Ramos (cell line): ENCODE data around the gene CENPVL3.
"Not testable (repeated sequence)": the region's sequence is repeated elsewhere in the genome, so short reads cannot be mapped to it uniquely, and the experiment has no call there.

Experiments used
- in situ Hi-C: fragments of 300-500 bp; cut with MboI; formaldehyde crosslinking; loops from one replicate; pipeline ENCODE4 v1.14.3; 2022; ENCODE audit warnings: low sequenced_read_pairs; ENCODE audit not compliant: unreplicated experiment

Gene CENPVL3

GRCh38 chrX:51618241-51619155 is at the start of gene CENPVL3:
Gene CENPVL3, minus strand, starts transcription at chrX:51618912. Its CDS starts 39 bp downstream, at chrX:51618873.
- in situ Hi-C loops: not testable (repeated sequence)

GRCh38 chrX:51665981-51666380 is 47.3 kb upstream of the CENPVL3 start:
- in situ Hi-C loops: no loop called here

- in situ Hi-C loops: loop anchor here (25.0 kb wide), 1 partner anchor 219 kb away; no protein-coding TSS in a partner anchor
Measured at GRCh38 chrX:51643377-51643776, 24.7 kb upstream of the CENPVL3 start.

GRCh38 chrX:51641421-51642021 is 22.8 kb upstream of the CENPVL3 start:
- in situ Hi-C loops: loop anchor here (25.0 kb wide), 1 partner anchor 221 kb away; no protein-coding TSS in a partner anchor

- in situ Hi-C loops: loop anchor here (25.0 kb wide), 1 partner anchor 226 kb away; no protein-coding TSS in a partner anchor
Measured at GRCh38 chrX:51636511-51636910, 17.8 kb upstream of the CENPVL3 start.

- in situ Hi-C loops: no loop called here
Measured at GRCh38 chrX:51614353-51615012, 4.2 kb downstream of the CENPVL3 start.

GRCh38 chrX:51608766-51609165 is 9.9 kb downstream of the CENPVL3 start:
- in situ Hi-C loops: no loop called here

- in situ Hi-C loops: no loop called here
Measured at GRCh38 chrX:51608126-51608525, 10.6 kb downstream of the CENPVL3 start.

- in situ Hi-C loops: no loop called here
Measured at GRCh38 chrX:51606446-51606845, 12.3 kb downstream of the CENPVL3 start.

- in situ Hi-C loops: no loop called here
Measured at GRCh38 chrX:51598899-51599298, 19.8 kb downstream of the CENPVL3 start.

GRCh38 chrX:51571874-51572273 is 46.8 kb downstream of the CENPVL3 start:
- in situ Hi-C loops: no loop called here

- in situ Hi-C loops: no loop called here
Measured at GRCh38 chrX:51569561-51569960, 49.2 kb downstream of the CENPVL3 start.

GRCh38 chrX:51568586-51568985 is 50.1 kb downstream of the CENPVL3 start:
- in situ Hi-C loops: no loop called here
